NCI-H1105 treated with DMSO at 0.1 percent for 48 hours (cell line): ENCODE measurements around the gene FNBP1.
"Not testable (repeated sequence)": the region's sequence is repeated elsewhere in the genome, so short reads cannot be mapped to it uniquely, and the experiment has no call there.

ENCODE experiments used
- DNase-seq: peaks from one replicate; lab custom pipeline; 2025; lab: John Stamatoyannopoulos, UW

Gene FNBP1

GRCh38 chr9:130021842-130022241 is 21.1 kb downstream of the FNBP1 start:
- not testable (repeated sequence) for DNase-seq

GRCh38 chr9:130021123-130021522 is 21.9 kb downstream of the FNBP1 start:
- no peak for DNase-seq

- no peak for DNase-seq
Measured at GRCh38 chr9:130020618-130021017, 22.4 kb downstream of the FNBP1 start.

GRCh38 chr9:130018265-130018664 is 24.7 kb downstream of the FNBP1 start:
- no peak for DNase-seq

GRCh38 chr9:130017510-130017909 is 25.5 kb downstream of the FNBP1 start:
- not testable (repeated sequence) for DNase-seq

GRCh38 chr9:130017076-130017475 is 25.9 kb downstream of the FNBP1 start:
- DNase-seq: no peak

- DNase-seq: no peak
Measured at GRCh38 chr9:130015353-130016019, 27.5 kb downstream of the FNBP1 start.

- DNase-seq: no peak
Measured at GRCh38 chr9:130013326-130013725, 29.7 kb downstream of the FNBP1 start.

GRCh38 chr9:130010151-130010988 is 32.6 kb downstream of the FNBP1 start:
- no peak for DNase-seq

GRCh38 chr9:130009546-130009945 is 33.4 kb downstream of the FNBP1 start:
- not testable (repeated sequence) for DNase-seq

GRCh38 chr9:130008538-130008937 is 34.5 kb downstream of the FNBP1 start:
- no peak for DNase-seq

GRCh38 chr9:130006952-130007351 is 36.0 kb downstream of the FNBP1 start:
- not testable (repeated sequence) for DNase-seq

- DNase-seq: no peak
Measured at GRCh38 chr9:130003943-130004552, 38.9 kb downstream of the FNBP1 start.

GRCh38 chr9:130002320-130002719 is 40.7 kb downstream of the FNBP1 start:
- no peak for DNase-seq

GRCh38 chr9:130001190-130001589 is 41.8 kb downstream of the FNBP1 start:
- no peak for DNase-seq

GRCh38 chr9:129999141-129999510 is 43.9 kb downstream of the FNBP1 start:
- DNase-seq: no peak

- no peak for DNase-seq
Measured at GRCh38 chr9:129998491-129999140, 44.4 kb downstream of the FNBP1 start.

- DNase-seq: not testable (repeated sequence)
Measured at GRCh38 chr9:129997706-129998105, 45.3 kb downstream of the FNBP1 start.

GRCh38 chr9:129996161-129996830 is 46.7 kb downstream of the FNBP1 start:
- no peak for DNase-seq

GRCh38 chr9:129995409-129996160 is 47.4 kb downstream of the FNBP1 start:
- DNase-seq: no peak

- no peak for DNase-seq
Measured at GRCh38 chr9:129994882-129995281, 48.1 kb downstream of the FNBP1 start.
